ENCODE results near the gene NGFR.

GRCh38 chr17:49488612-49489011 is 6.5 kb upstream of the NGFR start:
- TF ChIP-seq, protein P1, sequence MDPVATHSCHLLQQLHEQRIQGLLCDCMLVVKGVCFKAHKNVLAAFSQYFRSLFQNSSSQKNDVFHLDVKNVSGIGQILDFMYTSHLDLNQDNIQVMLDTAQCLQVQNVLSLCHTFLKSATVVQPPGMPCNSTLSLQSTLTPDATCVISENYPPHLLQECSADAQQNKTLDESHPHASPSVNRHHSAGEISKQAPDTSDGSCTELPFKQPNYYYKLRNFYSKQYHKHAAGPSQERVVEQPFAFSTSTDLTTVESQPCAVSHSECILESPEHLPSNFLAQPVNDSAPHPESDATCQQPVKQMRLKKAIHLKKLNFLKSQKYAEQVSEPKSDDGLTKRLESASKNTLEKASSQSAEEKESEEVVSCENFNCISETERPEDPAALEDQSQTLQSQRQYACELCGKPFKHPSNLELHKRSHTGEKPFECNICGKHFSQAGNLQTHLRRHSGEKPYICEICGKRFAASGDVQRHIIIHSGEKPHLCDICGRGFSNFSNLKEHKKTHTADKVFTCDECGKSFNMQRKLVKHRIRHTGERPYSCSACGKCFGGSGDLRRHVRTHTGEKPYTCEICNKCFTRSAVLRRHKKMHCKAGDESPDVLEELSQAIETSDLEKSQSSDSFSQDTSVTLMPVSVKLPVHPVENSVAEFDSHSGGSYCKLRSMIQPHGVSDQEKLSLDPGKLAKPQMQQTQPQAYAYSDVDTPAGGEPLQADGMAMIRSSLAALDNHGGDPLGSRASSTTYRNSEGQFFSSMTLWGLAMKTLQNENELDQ (tag by site-specific recombination; IDR thresholded peaks at IDR 0.05; ENCODE audit: low read depth): no peak
- TF ChIP-seq ZEB2 (tag by site-specific recombination; IDR thresholded peaks at IDR 0.05) (no peak), ZNF670 (tag by site-specific recombination; IDR thresholded peaks at IDR 0.05; ENCODE audit: low read depth) (no peak), ZNF629 (tag by site-specific recombination; IDR thresholded peaks at IDR 0.05) (no peak), SALL2 (tag by site-specific recombination; IDR thresholded peaks at IDR 0.05; ENCODE audit: borderline replicate concordance) (no peak), KLF10 (tag by site-specific recombination; IDR thresholded peaks at IDR 0.05) (no peak)
- TF ChIP-seq, protein P2, sequence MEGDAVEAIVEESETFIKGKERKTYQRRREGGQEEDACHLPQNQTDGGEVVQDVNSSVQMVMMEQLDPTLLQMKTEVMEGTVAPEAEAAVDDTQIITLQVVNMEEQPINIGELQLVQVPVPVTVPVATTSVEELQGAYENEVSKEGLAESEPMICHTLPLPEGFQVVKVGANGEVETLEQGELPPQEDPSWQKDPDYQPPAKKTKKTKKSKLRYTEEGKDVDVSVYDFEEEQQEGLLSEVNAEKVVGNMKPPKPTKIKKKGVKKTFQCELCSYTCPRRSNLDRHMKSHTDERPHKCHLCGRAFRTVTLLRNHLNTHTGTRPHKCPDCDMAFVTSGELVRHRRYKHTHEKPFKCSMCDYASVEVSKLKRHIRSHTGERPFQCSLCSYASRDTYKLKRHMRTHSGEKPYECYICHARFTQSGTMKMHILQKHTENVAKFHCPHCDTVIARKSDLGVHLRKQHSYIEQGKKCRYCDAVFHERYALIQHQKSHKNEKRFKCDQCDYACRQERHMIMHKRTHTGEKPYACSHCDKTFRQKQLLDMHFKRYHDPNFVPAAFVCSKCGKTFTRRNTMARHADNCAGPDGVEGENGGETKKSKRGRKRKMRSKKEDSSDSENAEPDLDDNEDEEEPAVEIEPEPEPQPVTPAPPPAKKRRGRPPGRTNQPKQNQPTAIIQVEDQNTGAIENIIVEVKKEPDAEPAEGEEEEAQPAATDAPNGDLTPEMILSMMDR (tag by site-specific recombination; IDR thresholded peaks at IDR 0.05): no peak

All from HEK293 (cell line).